Testis (tissue), 2 donors: Measurements from ENCODE around the gene NEMP2.

Source experiments
- POLR2A ChIP-seq: fragments of 450-650 bp; IDR thresholded peaks from one replicate; pipeline ENCODE4 v1.6.1; 2017; ENCODE audit warnings: antibody characterized with exemption, mild to moderate bottlenecking, moderate library complexity
- TF ChIP-seq, protein P1 (sequence below), 3 experiments: fragments of 450-650 bp in 2 of 3; fragments of 200-600 bp in 1 of 3; sonication (generic) in 1 of 3; IDR thresholded peaks; one replicate each; pipeline ENCODE4 v1.5.1; 2016 to 2019; ENCODE audit warnings: antibody characterized with exemption in 3 of 3, mild to moderate bottlenecking in 2 of 3, moderate library complexity in 1 of 3

DNA sequence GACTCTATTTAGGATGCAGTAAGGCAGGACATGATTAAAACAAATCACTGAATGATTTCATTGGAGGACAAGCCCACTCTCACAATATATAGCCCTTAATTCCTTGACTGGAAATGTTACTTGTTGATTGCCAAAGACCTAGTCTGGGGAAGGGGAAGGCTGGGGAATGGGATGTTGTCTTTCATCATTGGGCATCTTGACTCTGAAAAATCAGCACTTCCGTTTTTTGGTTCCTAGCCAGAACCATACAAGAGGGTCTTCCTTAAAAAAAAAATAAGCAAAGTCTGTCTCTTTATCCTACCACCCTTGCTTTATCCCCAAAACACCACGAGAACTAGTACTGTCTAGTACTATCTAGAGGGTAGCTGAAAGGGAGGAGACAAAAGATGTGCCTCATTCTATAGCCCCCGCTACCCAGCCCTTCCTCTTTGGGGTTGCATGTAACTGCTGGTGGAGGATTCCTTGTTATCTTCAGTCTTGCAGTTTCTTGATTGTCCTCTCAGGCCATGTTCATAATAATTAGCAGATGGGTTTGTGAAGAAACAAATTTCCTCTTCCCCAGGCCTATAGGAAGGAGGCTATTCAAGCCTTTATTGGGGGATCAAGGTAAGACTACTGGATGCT lies 55.8 kb downstream of the NEMP2 start:
- TF ChIP-seq, protein P1, sequence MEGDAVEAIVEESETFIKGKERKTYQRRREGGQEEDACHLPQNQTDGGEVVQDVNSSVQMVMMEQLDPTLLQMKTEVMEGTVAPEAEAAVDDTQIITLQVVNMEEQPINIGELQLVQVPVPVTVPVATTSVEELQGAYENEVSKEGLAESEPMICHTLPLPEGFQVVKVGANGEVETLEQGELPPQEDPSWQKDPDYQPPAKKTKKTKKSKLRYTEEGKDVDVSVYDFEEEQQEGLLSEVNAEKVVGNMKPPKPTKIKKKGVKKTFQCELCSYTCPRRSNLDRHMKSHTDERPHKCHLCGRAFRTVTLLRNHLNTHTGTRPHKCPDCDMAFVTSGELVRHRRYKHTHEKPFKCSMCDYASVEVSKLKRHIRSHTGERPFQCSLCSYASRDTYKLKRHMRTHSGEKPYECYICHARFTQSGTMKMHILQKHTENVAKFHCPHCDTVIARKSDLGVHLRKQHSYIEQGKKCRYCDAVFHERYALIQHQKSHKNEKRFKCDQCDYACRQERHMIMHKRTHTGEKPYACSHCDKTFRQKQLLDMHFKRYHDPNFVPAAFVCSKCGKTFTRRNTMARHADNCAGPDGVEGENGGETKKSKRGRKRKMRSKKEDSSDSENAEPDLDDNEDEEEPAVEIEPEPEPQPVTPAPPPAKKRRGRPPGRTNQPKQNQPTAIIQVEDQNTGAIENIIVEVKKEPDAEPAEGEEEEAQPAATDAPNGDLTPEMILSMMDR (IDR thresholded peaks at IDR 0.05) = no peak
- no peak for TF ChIP-seq POLR2A
